ENCODE data around the gene ANKH. TPM values are rescaled to one million over a fixed set of nuclear protein-coding genes. Genes with fewer than 3 reads are reported as not detected.
A peak's percentile ranks its signal among the peaks of the same experiment; 100 is the strongest.

ANKH gene
- total and polyA plus RNA-seq, 2 of the 13 experiments (the other 11 are each of a cell fraction or from before 2014, with no cell fraction given) = 25.0 to 36.0 TPM

DNA sequence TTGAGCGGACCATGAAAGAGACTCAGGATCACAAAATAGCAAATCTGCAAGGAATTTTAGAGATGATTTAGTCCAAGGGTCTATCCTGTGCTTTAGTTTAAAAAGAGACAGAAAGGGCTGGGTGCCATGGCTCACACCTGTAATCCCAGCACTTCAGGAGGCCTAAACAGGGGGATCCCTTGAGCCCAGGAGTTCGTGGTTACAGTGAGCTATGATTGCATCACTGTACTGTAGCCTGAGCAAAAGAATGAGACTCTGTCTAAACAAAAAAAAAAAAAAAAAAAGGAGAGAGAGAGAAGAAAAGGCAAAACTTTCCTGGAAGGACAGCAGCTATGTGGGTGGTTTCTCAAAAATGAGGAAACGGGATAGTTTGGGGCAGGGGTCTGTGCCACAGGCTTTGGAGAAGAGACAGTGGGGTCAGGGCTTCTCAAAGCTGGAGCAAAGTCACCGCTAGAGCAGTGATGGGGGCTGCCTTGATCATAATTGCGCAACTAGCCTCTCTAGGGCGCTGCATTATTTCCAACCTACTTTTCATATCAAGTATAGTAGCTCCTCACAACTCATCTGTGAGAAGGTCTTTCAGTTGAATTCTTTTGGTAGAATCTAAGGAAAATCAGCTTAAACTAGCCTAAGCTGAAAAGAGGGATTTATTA is 8.5 kb upstream of the ANKH start (continued):
- TF ChIP-seq, protein P1, sequence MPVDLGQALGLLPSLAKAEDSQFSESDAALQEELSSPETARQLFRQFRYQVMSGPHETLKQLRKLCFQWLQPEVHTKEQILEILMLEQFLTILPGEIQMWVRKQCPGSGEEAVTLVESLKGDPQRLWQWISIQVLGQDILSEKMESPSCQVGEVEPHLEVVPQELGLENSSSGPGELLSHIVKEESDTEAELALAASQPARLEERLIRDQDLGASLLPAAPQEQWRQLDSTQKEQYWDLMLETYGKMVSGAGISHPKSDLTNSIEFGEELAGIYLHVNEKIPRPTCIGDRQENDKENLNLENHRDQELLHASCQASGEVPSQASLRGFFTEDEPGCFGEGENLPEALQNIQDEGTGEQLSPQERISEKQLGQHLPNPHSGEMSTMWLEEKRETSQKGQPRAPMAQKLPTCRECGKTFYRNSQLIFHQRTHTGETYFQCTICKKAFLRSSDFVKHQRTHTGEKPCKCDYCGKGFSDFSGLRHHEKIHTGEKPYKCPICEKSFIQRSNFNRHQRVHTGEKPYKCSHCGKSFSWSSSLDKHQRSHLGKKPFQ (CRISPR knock-in tag; IDR thresholded peaks at IDR 0.05; ENCODE audit: insufficient replicate concordance) = no peak
- TF ChIP-seq PAWR (CRISPR knock-in tag; IDR thresholded peaks at IDR 0.05; ENCODE audit: borderline replicate concordance) (no peak), KDM1A (CRISPR knock-in tag; IDR thresholded peaks at IDR 0.05) (peak; percentile 21; the same call in 1 of the 2 replicates), GATAD2A (CRISPR knock-in tag; IDR thresholded peaks at IDR 0.05) (peak; percentile 36), RBFOX2 (IDR thresholded peaks at IDR 0.05; ENCODE audit: low read depth, low read length) (no peak), BRD4 (CRISPR knock-in tag; IDR thresholded peaks at IDR 0.05) (no peak), ATF7 (IDR thresholded peaks at IDR 0.05) (peak; percentile 43; the same call in 1 of the 2 replicates), ATF7 (CRISPR knock-in tag; IDR thresholded peaks at IDR 0.05) (no peak), NPAS2 (CRISPR knock-in tag; IDR thresholded peaks at IDR 0.05; ENCODE audit: borderline replicate concordance) (no peak), KMT2B (CRISPR knock-in tag; IDR thresholded peaks at IDR 0.05) (no peak), NFE2L1 (CRISPR knock-in tag; IDR thresholded peaks at IDR 0.05; ENCODE audit: borderline replicate concordance) (no peak), CREM (IDR thresholded peaks at IDR 0.05) (no peak), CREM (CRISPR knock-in tag; IDR thresholded peaks at IDR 0.05) (no peak), CEBPB (IDR thresholded peaks at IDR 0.05; ENCODE audit: borderline replicate concordance, low read depth, low read length) (peak; percentile 95), DR1 (CRISPR knock-in tag; IDR thresholded peaks at IDR 0.05) (no peak), MTF2 (CRISPR knock-in tag; IDR thresholded peaks at IDR 0.05; ENCODE audit: borderline replicate concordance) (no peak), POLR2G (IDR thresholded peaks at IDR 0.05; ENCODE audit: low read depth, low read length) (no peak), RFX5 (IDR thresholded peaks at IDR 0.05; ENCODE audit: low read depth, low read length) (no peak), POLR2AphosphoS5 (IDR thresholded peaks at IDR 0.05; ENCODE audit: low read depth, low read length) (no peak), BORCS8-MEF2B (CRISPR knock-in tag; IDR thresholded peaks at IDR 0.05) (no peak), NFYB (CRISPR knock-in tag; IDR thresholded peaks at IDR 0.05) (no peak), HOXD1 (CRISPR knock-in tag; IDR thresholded peaks at IDR 0.05) (no peak), DNMT1 (CRISPR knock-in tag; IDR thresholded peaks at IDR 0.05) (no peak), ATM (IDR thresholded peaks at IDR 0.05; ENCODE audit: borderline replicate concordance) (no peak), NFIB (CRISPR knock-in tag; IDR thresholded peaks at IDR 0.05; ENCODE audit: borderline replicate concordance) (no peak)
- TF ChIP-seq, protein P2, sequence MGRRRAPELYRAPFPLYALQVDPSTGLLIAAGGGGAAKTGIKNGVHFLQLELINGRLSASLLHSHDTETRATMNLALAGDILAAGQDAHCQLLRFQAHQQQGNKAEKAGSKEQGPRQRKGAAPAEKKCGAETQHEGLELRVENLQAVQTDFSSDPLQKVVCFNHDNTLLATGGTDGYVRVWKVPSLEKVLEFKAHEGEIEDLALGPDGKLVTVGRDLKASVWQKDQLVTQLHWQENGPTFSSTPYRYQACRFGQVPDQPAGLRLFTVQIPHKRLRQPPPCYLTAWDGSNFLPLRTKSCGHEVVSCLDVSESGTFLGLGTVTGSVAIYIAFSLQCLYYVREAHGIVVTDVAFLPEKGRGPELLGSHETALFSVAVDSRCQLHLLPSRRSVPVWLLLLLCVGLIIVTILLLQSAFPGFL (CRISPR knock-in tag; IDR thresholded peaks at IDR 0.05) = no peak
- TF ChIP-seq, protein P3, sequence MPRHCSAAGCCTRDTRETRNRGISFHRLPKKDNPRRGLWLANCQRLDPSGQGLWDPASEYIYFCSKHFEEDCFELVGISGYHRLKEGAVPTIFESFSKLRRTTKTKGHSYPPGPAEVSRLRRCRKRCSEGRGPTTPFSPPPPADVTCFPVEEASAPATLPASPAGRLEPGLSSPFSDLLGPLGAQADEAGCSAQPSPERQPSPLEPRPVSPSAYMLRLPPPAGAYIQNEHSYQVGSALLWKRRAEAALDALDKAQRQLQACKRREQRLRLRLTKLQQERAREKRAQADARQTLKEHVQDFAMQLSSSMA (CRISPR knock-in tag; IDR thresholded peaks at IDR 0.05) = no peak
- TF ChIP-seq, protein P4, sequence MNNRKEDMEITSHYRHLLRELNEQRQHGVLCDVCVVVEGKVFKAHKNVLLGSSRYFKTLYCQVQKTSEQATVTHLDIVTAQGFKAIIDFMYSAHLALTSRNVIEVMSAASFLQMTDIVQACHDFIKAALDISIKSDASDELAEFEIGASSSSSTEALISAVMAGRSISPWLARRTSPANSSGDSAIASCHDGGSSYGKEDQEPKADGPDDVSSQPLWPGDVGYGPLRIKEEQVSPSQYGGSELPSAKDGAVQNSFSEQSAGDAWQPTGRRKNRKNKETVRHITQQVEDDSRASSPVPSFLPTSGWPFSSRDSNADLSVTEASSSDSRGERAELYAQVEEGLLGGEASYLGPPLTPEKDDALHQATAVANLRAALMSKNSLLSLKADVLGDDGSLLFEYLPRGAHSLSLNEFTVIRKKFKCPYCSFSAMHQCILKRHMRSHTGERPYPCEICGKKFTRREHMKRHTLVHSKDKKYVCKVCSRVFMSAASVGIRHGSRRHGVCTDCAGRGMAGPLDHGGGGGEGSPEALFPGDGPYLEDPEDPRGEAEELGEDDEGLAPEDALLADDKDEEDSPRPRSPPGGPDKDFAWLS (CRISPR knock-in tag; IDR thresholded peaks at IDR 0.05; ENCODE audit: borderline replicate concordance) = no peak
